HG03439 (cell line): Measurements from ENCODE around the gene C14orf132.
"Not testable (repeated sequence)": the region's sequence is repeated elsewhere in the genome, so short reads cannot be mapped to it uniquely, and the experiment has no call there.

Experiments used
- ATAC-seq: cut with Tn5 transposase; IDR thresholded peaks from one replicate; pipeline ENCODE4 v1.9.1; 2021; ENCODE audit warnings: mild to moderate bottlenecking, moderate library complexity; ENCODE audit not compliant: unreplicated experiment

The C14orf132 gene

DNA sequence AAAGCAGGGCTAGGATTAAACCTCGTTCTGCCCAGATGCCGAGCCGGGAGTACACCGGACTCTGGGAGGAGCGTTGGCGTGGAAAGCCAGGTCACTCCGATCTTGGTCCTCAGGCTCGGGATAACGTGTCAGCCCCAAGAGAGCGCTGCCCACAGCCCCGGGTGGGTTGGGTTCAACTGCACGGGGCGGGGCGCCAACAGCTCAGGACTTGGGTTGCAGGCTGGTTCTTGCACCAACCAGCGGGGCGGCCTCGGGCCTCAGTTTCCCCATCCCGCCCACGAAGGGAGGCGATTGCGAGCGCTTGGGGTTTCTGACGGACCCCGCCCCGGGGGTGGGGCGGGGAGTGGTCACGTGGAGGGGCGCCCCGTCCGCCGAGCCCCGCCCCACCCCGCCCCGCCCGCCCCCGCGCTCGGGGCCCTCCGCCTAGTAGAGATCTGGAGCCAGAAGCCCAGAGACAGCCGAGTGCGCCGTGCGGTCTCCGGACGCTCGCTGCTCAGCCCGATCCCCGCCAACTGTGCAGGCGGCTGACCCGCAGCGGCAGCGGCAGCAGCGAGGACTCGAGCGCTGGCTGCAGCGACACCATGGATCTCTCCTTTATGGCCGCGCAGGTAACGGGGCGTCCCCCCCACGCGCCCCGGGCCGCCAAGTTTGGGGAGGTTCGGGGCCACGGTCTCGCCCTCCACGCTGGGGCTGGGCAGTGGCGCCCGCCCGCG lies at the start of gene C14orf132:
Gene C14orf132 (plus strand): TSS at position 443 of the 713 bp plus-strand sequence. CDS start 139 bp downstream, at position 582.
- ATAC-seq: no peak

DNA sequence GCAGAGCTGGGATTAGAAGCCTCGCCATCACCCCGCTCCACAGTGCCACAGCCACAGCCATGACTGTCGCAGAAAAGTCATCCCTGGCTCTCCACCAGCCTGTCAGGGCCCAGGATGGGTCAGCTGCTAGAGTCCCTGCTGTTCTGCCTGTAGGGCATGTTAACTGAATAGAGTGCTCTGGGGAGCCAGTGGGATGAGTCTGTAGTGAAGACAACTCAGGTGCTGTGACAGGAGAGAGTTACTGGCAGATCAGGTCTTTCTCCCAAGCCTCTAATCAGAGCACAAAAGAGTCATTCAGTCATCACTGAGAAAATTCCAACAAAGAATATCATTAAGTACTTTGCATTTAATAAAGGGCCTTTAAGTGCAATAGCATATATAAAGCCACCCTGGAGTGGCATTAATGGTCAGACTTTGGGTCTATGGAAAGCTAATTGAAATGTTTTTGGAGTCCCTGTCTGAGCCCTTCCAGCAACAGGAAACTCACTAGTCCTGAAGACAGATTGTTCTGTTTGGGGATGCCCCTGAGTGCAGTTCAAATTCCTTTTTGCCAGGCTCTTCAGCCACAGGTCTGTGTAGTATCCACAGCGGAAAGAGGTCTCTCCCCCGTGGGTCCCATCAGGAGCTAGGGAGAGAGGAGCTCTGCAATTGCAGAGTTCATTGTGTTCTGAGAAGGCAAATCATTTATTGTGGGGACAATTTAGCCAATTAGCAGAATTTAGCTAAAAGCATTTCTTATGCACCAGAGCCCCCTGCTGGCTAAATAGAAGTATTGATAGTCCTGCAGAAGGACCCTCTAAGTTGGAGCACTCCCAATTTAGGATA lies 45.2 kb upstream of the C14orf132 start:
- ATAC-seq: no peak

DNA sequence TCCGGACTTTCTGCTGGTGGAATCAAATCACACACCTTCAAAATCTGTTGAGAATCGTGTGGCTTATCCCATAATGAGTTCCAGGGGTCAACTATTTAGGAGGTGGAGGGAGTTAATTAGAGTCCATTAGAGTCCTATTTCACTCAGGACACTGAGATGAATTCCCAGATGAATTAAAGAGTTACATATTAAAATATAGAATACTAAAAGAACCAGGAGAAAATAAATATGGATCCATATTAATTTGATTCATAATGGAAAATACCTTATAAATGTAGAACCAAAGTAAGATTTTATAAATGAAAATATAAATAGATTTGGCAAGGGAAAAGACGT lies 44.6 kb upstream of the C14orf132 start:
- ATAC-seq: no peak

DNA sequence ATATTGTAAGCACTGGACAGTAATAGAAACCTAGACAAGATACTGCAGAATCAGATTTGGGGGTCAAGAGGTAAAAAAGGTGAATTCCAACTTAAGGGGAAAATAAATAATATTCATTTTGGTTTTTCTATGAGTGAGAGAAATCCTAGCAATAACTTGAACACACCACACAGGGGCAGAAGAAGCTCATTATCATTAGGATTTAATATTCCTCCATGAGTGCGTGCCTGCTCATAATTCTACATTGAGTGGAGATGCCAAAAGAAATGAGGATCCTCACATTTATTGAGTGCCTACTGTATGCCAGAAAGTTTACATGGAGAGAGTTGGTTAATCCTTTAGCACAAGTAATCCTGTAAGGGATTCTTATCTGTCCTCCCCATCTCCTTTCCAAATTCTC lies 40.5 kb upstream of the C14orf132 start:
- ATAC-seq: no peak

DNA sequence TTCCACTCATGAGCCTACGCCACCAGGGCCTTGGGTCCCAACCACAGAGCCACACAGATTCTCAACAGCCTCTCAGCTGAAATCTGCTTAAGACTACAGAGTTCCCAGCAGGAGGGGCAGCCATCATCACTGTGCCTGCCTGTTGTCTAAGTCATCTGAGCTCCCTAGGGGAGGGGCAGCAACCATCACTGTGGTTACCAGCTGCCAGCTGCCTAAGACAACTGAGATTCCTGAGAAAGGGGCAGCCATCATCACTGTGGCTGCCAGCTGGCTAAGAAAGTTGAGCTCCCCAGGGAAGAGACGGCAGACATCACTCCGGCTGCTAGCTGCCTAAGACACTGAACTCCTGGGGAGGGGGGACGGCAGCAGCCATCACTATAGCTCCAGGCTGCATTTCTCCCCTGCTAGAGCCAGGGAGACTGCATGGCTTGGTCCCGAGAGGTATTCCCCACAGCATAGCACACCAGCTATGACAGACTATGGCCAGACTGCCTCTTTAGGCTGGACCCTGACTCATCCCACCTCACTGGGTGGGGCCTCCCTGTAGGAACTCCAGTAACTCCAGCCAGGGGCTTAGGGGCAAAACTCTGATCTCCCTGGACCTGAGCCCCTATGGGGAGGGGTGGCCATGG lies 37.2 kb upstream of the C14orf132 start:
- no peak for ATAC-seq

DNA sequence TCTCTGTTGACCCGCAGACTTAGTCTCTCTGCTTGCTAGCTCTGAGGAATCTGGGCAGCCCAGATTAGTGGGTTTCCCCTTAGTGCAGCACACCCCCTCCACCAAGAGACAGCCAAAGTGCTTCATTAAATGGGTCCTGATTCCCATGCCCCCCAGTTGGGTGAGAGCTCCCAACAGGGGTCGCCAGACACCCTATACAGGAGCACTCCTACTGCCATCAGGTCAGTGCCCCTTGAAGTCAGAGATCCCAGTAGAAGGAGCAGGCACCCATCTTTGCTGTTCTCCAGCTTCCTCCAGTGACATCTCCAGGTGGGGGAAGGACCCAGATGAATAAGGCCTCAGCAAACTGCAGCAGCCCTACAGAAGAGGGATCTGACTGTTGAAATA lies 36.7 kb upstream of the C14orf132 start:
- ATAC-seq: no peak

DNA sequence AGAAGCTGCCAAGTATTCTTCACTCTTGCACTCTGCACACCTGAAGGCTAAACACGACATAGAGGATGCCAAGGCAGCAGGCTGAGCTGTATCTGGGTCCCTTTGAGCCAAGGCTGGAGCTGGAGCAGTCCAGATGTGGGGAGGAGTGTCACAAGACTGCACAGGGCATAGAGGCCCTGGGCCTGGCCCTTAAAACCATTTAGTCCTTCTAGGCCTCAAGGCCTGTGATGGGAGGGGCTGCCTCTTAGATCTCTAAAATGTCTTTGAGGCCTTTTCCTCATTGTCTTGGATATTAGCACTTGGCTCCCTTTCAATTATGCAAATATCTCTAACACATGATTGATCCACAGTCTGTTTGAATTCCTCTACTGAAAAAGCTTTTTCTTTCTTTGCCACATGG lies 28.0 kb upstream of the C14orf132 start:
- ATAC-seq: no peak

DNA sequence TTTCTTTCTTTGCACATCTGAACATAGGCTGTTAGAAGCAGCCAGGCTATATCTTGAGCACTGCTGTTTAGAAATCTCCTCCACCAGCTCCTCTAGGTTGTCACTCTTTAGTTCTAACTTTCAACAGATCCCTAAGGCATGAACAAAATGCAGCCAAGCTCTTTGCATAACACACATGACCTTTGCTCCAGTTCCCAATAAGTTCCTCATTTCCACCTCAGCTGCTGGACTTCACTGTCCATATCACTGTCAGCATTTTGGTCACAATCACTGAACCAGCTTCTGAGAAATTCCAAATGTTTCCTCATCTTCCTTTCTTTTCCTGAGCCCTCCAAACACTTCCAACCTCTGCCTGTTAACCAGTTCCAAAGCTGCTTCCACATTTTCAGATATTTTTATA lies 27.6 kb upstream of the C14orf132 start:
- ATAC-seq: no peak

DNA sequence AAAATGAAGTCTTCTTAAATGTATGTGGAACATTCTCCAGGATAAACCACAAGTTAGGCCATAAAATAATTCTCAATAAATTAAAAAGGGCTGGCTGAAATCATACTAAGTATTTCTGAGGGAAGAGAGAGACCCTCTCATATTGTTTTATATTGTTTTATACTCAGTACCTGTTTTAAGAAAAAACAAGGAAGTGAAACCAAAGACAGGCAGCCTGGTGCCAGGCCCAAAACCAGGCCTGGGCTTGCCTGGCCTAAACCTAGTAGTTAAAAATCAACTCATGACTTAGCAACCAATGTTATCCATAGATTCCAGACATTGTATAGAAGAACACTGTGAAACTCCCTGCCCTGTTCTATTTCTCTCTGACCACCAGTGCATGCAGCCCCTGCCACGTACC lies 26.4 kb upstream of the C14orf132 start:
- ATAC-seq: not testable (repeated sequence)

DNA sequence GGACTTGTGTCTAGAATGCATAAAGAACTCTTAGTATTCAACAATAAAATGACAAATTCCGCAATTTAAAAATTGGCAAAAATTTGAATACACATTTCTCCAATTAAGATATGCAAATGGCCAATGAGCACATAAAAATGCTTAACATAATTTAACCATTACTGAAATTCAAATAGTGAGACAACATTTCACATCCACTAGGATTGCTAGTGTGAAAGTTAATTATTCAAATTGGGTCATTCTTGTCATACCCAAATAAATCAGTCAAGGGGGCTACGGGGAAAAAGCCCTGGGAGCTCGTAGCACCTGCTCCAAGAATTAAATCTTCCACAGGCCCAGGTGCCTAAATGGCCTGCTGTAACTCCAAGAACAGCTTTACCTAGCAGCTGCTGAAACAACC lies 25.0 kb upstream of the C14orf132 start:
- no peak for ATAC-seq

DNA sequence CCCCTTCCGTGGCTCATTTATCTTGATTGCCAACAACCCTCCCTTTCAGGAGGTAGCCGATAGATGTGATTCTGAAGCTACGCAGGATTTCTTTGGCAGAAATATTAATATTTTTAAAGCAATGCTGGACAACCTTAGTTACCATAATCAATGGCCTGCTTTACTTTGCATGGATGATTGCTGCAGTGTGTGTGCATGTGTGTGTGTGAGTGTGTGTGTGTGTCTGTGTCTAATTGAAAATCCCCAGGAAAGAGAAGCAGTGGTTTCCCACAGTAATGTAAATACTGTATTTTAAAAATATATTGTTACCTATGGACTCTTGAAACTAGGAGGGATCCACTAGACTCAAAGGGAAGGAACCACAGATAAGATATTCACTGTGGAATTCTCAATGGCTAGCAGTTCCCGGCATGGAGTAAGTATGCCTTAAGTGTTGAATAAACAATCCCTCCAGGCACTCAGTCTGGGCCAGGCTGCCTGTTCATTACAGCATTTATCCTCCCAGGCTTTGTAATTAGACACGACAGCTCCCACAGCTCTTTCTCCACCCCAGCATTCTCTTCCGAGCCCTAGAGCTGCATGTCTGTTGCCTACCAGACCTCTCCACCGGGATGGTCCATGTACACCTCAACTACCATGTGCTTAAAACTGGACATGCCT lies 22.5 kb upstream of the C14orf132 start:
- ATAC-seq: no peak

DNA sequence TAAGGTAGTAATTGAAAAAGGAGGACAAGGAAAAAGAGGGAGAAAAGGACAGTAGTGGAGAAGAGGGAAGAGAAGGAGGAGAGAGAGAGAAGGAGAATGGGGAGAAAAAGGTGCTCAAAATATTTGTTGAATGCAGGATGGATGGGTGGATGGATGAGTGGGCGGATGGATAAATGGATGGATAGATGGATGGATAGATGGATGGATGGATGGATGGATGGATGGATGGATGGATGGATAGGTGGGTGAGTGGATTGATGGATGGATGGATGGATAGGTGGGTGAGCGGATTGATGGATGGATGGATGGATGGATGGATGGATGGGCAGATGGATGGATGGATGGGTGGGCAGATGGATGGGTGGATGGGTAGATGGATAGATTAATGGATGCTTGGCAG lies 21.3 kb upstream of the C14orf132 start:
- ATAC-seq: no peak

DNA sequence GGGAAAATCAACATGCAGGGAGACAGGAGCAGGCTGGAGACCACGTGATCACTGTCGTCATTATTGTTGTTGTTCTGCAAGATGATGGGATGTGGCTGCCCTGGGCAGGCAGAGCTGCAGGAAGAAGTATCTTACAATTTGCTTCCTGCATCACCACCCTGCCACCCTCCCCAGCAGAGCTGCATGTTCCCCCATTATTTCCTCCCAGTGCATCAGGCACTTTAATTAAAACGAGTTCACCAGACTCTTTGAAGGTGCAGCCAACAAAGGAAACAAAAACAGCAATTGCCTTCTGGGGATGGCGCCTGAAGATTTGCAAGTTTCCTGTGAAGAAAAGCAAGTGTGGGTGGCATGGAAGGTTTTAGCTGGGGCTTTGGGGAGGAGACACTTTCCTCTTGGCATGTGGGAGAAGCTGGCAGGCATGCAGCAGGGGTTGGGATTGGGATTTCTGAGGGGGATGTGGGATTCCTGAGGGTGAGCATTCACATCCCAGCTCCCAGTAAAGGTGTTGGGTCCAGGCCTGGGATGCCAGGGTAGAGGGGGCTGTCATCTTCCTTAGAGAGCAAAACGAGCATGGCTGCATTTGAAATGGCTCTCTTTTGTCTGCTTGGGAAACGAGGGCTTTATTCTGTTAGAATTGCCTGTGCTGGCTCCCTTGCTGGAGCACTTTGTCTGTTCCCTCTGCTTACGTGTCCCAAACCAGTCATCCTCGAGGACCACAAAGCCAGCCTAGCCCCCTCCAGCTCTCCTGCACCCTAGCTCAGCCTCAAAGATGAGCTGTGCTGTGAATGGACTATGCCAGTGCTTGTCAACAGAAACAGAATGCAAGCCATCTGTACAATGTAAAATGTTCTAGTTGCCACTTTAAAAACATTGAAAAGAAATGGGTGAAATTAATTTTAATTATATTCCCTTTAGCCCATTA lies 11.5 kb upstream of the C14orf132 start:
- no peak for ATAC-seq

DNA sequence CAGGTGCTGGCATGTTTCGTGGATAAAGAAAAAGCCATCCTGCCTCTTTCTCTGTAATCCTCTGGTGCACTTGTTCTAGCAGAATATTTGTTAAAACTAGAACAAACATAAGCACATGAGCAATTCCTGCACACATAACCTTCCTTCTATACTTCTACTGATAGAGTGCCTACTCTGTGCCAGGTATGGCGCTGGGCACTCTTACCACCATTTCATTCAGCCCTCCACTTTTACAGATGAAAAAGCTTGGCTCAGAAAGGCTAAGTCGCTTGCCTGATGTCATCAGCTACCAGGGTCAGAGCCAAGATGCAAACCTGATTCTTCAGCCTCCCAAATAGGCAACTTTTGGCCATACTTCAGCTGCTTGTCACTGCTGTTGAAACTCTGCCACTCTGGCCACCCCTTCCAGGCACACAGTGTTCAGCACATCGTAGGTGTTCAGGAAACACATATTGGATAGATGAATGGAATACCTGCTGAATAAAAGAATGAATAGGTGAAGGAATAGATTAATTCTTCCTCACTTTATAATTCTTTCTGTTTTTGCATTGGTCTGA lies 10.0 kb upstream of the C14orf132 start:
- no peak for ATAC-seq

DNA sequence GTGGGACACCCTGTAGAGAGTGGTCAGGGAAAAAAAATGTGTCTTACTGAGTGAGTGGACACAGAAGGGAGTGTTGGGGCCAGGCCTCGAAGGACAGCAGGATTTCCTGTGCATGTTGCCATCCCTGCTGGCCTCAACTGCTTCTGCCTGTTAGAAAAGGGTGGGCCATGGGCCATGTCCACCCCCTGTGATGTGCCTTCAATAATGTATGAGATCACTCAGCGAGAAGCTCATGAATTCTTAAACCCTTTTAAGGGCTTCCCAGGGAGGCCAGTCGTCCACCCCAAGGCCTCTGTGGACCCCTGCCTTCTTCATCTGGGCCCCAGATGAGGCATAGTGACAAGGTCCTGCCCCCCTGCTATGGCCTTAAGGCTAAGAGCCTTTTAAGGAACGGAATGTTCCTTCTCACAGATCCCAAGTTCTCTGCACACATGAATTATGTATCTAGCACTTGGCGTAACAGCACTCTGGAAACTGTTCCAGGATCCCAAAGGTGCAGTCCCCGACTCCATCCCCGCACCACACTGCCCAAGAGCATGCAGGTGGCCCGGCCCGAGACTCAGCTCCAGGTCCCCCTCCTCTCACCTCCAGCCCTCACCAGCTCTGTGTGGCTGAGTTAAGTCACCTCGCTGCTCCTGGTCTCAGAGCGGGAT lies 8.9 kb upstream of the C14orf132 start:
- no peak for ATAC-seq

DNA sequence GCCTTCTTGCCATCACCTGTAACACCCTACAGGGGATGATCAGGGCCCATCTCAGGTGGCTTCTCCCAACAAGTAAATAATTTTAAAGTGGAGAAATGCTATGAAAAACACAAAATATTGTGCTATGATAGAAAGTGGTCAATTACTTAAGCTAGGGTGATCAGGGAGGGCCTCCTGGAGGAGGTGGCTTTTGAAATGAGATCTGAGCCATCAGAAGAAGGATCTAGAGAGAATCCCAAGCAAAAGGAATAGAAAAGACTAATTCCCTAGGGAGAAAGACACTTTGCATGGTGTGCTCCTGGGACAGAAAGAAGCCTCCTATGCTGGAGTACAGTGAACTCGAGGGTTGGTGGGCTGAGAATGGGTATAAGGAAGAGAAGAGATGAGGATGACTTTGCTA lies 7.5 kb upstream of the C14orf132 start:
- ATAC-seq: no peak

DNA sequence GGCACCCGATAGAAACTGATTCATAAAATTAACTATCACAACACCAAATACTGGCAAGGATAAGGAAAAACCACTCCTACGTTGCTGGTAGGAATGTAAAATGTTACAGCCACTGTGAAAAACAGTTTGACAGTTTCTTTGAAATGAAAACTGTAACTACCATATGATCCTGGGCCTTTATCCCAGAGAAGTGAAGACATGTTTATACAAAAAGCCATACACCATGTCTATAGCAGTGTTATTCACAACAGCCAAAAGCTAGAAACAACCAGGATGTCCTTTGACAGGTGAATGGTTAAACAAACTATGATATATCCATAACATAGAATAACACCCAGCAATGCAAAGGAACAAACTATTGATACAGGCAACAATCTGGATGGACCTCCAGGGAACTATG lies 3.7 kb upstream of the C14orf132 start:
- ATAC-seq: no peak

DNA sequence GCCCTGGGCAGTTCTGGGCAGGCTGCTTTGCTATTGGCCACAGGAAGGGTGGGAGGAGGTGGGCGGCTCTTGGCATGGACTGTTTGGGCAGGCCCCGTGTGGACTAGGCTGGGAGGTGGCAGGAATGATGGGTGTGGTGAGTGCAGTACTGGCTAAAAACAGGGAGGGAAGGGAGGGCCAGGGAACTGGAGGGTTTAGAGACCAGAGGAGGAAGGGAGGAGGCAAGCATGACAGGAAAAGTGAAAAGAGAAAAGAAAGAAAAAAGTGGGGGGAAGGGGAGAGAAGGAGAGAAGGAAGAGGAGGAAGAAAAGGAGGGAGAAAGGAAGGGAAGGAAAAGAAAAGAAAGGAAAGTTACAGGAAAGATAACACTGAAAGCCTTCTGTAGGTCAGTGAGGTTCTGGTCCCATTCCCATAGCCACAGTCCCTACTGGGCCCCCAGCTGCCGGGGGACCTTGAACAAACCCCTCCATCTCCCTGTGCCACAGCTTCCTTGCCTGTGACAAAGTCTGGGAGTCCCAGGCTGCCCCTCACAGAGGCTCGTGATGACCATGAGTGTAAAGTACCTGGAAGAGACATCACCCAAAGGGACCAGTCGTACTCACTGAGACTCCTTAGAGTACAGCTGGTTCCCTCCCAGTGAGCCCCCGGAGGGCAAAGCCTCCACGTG lies 1.1 kb upstream of the C14orf132 start:
- ATAC-seq: no peak

DNA sequence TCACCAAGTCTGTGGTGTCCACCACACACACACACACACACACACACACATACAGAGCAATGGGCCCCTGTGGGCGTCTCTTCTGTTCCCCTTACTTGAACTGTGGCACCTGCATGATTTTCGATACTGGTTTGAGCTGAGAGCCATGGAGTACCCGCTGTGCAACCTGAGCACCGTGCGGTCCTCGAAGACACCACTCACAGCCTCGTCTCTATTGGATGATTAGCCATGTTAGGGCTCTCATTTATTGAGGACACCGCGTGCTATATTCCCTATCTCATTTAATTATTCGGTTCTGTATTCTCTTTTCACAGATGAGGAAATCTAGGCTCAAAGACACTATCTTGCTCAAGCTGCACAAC lies 623 bp upstream of the C14orf132 start:
- no peak for ATAC-seq
